Stimulated activated naive CD8-positive, alpha-beta T cell treated with anti-CD3 and anti-CD28 coated beads, Interleukin-15, Interleukin-2, amounts not matched to agents 100 U/mL and 50 U/mL, for 24 hours (primary cell): ENCODE data around the gene EHD1.

Experiments used
- ATAC-seq: fragments of 150-1000 bp; cut with Tn5 transposase; one replicate; pipeline ENCODE4 v1.10.0; 2021
- DNase-seq: peaks from one replicate; pipeline ENCODE4 v3.0.0; 2021

EHD1 gene

DNA sequence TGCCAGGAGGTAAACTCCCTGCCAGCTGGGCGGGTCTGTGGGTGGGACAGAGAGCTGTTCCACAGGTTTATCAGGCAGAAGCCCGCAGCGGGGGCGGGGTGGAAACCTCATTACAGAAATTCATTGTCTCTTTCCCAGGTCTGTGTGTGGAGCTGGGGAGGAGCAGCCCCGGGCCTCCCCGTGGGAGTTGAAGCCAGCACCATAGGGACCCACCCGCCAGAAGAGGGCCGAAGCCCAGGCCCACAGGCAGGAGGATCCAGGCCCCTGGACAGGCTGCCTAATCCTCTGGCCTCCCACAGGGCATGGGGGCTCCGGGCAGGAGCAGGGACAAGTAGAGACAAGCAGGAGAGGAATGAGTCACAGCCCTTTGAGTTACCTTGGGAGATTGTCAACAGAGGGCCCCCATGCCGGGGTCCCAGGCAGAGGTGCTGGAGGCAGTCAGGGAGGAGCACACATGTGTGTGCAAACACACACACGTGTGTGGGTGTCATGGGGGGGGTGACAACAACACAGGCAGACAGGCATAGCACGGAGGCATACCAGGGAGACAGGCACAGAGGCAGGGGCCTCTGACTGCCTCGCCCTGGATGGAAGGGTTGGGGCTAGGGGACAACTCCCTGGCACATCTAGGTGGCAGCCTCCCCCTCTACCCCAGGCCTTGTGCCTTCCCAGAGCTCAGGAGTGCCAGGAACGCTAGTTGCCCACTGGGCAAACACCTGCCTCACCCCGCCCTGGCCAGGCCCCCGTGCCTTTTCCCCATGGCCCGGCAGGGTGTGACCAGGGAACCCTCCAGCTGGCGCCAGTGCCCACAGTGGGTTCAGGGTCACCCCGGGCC is 35.4 kb downstream of the EHD1 start:
- no peak for ATAC-seq

DNA sequence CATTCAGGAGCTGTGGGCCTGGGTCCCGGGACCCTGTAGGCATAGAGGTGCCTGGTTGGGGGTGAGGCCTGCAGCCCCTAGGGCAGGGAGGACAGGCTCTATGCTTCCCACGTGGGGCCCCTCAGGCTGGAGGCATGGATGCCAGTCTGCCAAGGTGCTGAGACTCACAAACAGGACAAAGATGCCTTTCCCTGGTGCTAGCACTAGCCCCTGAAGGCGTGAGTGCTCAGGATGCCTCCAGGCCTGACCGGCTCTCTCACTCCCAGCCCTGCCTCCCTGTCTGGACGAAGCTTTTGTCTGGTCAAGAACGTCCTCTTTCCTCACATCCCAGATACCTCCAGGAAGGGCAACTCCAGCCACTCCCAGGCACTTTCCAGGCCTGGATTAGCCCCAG is 36.1 kb downstream of the EHD1 start:
- no peak for DNase-seq
- ATAC-seq, result no peak

More for the DNA sequence above, 35.4 kb downstream of the EHD1 start:
- no peak for DNase-seq

DNA sequence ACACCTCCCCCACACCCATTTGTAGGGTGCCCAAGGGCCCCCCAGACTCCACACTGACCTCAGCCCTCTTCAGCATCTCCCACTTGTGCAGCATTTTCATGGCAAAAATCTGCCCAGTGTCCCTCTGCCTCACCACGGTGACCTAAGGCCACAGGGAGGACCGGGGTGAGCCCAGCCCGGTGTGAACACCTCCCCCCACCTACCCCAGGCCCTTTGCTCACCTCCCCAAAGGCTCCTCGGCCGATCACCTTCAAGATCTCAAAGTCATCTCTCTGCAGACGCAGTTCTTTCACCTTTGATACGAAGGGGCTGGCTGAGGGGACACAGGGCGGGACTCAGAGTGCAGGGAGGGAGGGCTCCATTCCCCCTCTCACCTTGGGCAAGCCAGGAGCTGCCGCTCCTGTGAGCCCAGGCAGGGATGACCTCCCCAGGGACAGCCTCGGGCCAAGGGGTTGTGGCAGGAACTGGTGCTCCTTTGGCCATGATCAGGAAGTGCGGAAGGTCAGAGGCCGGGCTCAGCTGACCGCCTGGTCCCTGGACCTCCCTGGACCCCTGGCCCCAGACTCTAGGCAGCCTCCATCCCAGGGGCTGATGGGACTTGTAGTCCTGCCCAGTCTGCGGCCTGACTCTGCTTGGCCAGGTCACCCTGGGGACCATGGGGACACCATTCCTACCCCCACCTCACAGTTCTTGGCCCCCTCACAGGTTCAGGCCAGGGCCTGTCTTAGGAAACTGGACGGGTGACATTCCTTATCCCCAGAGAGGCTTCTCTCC is 36.6 kb downstream of the EHD1 start:
- ATAC-seq (no peak), DNase-seq (no peak)

DNA sequence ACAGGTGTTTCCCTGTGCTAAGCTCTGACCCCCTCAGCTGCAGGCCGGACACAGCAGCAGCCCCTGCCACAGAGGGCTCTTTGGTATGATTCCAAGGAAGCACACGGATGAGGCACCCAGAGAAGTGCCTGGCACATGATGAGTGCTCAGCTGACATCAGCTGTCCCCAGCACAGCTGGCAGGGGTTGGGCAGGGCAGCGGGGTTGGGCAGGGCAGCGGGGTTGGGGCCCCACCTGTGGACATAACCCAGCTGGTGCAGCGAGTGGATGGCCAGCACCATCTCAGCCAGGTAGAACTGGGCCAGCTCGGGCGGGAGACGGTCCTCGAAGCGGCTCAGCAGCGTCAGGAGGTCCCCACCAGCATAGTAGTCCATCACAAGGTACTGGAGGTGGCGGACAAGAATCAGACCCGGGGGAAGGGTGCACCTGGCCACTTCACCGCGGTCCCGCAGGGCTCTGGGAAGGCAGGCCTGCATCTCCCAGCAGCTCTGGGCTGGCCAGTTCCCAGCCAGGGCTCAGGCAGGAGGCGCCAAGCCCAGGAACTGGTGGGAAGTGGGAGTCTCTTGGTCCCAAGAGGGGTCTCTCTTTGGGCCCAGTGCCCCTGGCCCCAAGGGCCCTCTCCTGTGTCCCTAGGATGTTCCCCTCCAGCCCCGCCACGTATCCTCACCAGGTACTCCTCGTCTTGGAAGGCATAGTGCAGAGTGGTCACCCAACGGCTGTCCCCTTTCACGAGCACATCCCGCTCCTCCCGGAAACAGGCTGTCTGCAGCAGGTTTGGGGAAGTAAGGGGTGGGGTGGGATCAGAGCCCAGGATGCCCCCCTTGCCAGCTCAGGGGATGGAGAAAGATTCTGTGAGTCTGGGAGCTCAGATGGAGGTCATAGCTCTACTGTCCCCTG is 38.3 kb downstream of the EHD1 start:
- DNase-seq (no peak), ATAC-seq (no peak)

DNA sequence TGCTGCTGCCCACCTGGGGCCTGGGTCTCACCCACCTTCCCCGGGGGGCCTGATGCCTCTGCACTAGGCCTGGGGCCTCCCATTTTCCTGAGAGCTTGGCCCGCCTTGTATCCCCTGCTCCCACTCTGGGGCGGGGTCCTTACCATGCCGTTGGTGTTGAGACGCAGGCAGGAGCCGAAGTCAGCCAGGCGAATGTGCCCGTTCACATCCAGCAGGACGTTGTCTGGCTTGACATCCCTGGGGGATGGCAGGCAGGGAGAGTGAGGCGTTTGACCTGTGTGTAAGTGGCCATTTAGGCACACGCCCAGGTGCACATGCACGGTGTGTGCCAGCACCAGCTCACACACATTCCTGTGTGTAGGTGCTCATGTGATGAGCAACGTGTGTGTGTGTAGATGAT is 39.1 kb downstream of the EHD1 start:
- DNase-seq (no peak), ATAC-seq (no peak)

DNA sequence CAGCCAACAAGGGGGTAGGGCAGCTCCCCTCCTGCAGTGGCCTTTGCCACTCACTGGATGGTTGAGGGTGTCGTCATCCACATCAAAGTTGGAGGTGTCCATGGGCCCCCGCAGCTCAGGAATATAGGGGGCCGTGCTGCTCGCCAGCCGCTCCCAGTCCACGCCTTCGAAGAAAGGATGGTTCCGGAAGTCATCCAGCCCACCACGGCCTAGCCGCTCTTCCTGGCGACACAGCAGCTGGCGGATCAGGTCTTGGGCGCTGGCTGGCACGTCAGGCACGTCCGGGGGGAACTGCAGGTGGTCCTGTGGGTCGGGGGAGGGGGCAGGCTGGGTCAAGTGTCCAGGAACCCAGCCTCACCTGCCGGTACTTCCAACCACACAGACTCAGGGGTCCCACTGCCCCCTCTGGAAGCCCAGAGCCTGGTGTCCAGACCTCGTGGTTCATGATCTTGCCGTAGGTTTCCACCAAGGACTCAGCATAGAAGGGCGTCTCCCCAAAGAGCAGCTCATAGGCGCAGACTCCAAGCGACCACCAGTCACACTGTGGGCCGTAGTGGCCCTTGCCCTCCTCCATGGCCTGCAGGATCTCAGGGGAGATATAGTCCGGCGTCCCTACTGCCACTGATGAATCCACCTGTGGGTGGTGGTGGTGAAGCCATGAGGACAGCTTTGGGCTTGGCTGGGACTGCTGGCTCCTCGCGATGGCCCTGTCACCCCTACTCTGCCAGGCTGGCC is 39.7 kb downstream of the EHD1 start:
- ATAC-seq (no peak), DNase-seq (no peak)

DNA sequence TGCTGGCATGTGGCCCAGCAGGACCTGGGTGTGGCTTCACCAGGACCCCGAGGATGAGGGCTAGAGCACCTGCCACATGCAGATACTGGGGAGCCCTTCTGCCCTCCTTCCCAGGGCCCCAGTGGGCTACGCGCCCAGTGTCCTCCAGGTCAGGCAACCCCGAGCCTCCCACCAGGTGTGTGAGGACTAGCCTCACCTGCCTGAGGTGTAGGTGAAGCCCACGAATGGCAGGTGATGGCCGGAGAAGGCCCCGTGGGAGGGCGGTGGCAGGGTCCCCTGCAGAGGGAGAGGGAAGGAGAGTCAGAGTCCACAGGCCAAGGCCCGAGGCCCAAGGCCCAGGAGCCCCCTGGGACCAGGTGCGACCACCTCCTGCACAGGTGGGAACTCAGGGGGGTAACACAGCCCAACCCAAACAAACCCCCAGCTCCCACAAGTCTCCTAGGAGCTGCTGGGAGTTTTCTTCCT is 40.5 kb downstream of the EHD1 start:
- ATAC-seq (no peak), DNase-seq (no peak)

DNA sequence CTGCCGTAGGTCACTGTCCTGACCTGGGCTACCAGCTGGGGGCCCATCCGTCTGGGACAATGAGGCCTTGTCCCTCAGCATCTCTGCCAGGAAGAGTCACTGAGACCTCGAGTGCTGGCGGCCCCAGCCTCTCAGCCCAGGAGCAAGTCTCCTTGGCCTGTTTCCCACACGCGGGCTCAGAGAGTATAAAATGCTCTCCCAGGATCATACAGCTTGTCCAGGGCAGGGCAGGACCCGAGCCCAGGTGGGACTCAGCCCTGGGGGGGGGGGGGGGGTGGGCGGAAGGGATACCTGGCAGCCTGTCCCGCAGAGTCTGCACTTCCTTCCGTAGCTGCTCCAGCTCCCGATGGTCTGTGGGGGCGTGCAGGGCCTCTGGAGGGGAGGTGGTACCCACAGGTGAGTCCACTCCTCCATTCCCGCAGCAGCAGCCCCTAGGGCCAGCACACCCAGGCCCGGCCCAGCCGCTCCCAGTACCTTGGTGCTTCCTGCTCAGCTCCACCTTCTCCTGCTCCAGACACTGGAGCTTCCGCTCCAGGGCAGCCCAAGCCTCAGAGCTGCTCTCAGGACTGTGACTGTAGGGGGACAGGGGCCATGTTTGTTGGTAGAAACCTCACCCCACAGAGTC is 41.9 kb downstream of the EHD1 start:
- ATAC-seq, result no peak
- no peak for DNase-seq

DNA sequence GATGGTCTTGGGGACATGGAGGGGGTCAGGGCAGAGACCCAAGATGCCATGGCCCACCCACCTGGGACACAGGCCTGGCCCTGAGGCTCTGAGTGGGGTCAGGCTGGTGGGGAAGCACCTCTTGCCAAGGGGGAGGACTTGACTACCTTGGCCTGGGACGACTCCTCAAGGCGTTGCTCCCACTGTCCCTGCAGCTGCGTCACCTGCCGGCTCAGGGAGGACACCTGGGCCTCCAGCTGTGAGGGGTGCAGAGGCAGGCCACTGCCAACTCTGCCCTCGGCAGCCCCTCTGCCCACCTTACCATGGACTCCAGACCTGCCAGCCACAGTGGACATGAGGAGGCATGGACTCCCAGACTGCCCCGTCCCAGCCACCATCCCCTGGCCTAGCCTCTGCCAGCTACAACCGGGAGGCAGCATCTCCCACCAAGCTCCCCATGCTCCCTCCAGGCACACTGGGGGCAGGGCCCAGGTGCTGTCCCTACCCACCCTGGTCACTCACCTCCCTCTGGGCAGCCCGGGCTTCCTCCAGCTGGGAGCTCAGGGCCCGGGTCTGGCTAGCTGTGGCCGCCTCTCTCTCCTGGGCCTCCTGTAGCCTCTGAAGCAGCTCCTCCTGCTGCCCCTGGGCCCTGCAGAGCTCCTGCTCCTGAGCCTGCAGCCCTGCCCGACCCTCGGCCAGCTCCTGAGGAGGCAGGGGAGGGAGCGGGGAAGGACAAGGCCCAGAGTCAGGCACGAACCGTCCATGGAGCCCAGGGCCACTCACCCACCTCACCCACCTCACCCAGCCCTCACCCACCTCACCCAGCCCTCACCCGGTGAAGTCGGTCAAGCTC is 42.6 kb downstream of the EHD1 start:
- DNase-seq (no peak), ATAC-seq (no peak)

DNA sequence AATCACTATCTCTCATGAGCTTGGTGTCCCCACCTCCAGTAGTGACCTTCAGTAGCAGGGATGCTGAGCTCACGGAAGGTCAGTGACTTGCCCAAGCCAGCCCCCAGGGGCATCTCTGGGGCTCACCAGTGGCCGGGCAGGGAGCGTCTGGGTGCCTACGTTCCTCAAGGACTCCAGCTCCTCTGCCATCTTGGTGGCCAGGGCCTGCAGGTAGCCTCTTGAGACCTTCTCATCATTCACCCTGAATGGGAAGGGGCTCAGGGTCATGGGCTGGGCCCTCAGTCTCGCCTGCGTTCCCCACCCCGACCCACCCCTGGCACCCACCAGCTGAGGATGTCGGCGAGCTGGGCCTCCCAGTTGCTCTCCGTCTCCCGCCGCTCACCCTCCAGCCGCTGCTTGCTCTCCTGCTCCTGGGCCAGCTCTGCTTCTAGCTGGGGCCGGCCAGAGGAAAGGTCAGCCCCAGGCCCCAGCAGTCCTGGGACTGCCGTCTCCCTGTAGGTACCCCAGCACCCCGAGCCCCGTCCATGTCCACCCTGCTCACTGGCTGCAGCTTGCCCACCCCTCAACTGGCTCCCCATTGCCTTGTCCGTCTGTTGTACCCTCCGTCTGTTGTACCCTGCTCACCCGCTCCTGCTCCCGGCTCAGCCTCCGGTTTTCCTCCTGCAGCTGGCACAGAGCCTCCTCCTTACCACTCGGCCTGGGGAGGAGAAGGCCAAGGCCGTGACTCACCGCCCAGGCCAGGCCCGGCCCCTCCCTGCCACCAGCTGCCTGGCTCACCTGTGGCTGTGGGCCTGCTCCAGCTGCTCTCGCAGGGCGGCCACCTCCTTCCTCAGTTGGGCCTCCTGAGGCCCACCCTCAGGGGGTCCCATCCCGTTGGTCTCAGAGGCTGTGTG is 43.5 kb downstream of the EHD1 start:
- ATAC-seq, result no peak
- DNase-seq, result no peak

DNA sequence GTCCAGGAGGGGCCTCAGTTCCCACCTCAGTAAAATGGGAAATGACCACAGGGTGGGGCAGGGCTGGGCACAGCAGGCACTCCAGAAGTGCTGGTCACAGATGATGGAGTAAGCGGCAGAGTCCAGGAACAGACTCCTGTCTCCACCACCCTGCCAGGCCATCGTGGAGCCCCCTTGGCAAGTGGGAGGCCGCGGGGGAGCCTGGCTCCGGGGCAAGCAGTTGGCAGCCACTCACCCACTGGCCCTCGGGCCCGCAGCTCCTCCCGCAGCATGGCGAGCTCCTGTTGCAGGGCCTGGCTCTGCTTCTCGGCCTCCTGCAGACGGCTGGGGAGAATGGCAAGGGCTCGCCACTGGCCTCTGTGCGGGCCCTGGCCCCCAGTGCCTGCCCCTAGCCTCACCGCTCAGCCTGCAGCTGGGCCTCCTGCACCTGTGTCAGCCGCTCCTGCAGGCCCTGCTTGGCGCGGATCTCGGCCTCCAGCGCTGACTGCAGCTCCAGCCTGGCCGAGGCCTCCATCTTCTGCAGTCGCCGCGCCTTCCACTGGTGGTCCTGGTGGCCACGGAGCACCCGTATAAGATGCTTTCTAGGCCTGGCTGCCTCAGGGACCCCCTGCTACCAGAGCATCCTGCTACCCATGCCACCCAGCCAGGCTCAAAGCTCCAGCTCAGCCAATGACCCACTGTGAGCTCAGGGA is 44.2 kb downstream of the EHD1 start:
- ATAC-seq, result no peak
- no peak for DNase-seq

DNA sequence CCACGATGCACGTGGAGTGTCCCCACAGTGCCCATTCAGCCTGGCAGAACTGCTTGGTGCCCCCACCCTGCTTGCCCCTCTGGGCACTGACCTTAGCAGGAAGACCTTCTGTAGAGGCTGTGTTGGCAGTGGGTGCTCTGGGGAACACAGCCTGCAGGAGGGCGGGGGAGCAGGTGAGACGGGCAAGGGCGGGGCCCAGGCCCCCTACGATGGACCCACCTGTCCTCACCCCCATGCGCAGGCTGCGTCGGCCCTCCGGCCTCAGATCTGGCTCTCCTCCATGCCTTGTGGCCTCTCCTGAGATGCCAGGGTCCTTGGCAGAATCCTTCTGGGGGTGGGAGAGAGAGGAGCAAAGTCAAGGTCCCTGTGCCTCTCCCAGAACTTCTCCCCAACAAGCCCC is 44.9 kb downstream of the EHD1 start:
- DNase-seq (no peak), ATAC-seq (no peak)

DNA sequence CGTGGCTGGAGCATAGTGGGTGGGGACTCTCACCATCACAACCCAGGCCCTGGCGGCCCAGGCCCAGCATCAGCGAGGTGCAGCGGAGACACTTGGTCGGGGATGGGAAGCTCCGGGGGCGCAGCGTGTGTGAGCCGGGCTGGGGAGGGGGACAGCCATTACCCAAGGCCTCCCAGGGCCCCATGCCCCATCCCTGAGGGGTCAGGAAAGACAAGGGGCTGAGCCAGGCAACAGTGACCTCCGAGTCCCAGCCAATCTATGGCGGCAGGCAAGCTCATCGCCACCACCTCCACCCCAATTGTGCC is 45.3 kb downstream of the EHD1 start:
- ATAC-seq (no peak), DNase-seq (no peak)

DNA sequence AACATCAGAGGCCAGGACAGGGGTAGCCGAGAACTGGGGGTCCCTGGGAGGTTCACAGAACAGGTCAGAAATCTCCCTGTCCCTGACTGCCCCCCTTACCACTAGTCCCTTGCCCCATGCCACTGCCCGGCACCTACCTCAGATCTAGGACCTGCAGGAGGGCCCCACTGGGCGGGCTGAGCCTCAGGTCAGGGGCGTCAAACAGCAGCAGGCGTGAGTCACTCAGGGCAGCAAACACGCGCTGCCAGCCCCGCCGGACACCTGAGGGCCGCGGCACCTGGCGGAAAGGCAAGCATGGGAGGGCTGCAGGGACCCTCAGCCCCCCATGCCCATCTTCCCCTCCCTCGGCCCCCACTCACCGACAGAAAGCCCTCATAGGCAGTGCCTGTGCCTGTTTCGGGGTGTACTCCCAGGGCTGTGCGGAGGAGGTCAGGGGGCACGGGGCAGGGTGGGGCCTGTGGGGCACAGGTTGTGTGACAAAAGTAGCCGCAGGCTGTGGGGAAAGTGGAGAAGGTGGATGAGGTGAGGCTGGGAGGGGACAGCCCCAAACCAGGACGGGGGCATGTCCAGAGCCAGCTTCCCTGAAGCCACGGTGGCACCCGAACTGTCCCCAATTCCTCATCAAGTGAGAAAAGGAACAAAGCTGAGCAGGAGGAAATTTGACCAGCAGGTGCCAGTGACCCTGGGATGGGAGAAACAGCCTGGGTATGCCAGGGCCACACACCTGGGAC is 45.8 kb downstream of the EHD1 start:
- DNase-seq (no peak), ATAC-seq (no peak)

DNA sequence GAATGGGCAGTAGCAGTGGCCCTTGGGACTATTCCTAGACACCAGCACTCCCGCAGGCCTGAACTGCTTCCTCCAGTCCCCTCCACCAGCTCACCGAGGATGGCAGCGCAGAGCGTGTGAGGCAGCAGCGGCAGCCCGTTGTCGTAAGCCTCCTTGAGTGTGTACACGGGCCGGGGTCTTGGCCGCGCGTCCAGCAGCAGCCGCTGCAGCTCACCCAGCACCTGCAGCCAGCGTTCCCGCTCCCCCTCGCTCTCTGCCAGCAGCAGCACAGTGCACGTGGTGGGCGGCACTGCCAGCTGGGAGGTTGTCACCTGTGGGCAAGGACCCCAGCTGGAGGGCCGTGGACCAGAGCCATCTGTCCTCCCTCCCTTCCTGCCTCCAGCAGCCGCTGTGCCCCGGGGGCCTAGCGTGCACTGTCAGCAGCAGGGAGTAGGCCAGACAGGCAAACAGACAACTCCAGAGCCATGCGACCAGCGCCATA is 47.0 kb downstream of the EHD1 start:
- ATAC-seq (no peak), DNase-seq (no peak)

DNA sequence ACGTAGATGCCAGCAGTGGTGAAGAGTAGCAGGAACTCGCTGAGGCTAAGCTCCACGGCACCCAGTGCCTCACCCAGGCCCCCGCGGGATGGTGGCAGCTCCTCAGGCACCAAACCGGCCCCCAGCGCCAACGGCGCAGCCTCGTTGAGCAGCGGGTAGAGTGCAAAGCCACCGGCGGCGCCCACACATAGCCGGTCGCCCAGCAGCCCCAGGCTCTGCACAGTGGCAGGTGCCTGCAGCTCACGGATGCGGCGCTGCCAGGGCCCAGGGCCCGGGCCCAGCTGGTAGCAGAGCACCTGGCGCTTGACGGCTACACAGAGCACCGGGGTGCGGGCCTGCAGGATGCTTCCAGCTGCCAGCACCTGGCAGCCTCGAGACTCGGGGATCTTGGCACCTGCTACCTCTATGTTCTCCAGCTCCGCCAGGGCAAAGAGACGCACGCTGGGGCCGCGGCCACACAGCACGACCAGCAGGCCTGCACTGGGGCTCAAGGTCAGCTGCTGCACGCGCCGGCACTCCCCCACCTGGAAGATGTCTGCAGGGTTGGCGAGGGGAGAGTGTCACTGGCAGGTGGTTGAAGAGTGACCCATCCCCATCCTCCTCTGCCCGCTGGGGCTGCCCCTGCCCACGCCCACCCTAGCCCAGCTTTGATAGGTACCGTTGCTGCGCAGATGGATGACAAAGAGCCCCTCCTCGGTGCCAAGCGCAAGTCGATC is 48.7 kb downstream of the EHD1 start:
- DNase-seq (no peak), ATAC-seq (no peak)

DNA sequence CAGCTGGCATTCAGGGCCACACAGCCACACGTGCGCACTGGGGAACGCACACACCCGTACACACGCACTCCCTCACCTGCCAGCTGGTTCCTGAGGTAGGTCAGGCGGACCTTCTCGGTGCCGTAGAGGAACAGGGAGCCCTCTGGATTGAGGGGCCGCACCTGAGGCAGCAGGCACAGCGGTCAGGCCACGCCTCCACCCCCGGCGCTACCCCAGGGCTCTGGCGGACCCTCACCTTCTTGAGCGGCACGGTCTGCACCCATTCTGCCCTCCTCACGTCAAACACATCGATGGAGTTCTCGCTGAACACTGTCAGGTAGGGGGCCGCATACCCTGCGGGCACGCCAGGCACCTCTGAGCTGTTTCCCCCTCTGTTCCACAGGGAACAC is 51.0 kb downstream of the EHD1 start:
- no peak for ATAC-seq
- no peak for DNase-seq
